ENCODE results near the gene SGCD. TPM values are rescaled to one million over a fixed set of nuclear protein-coding genes. Genes with fewer than 3 reads are reported as not detected.

SGCD gene
- total and polyA plus RNA-seq, 2 experiments from 2014 or later = 69.7 to 71.2 TPM

DNA sequence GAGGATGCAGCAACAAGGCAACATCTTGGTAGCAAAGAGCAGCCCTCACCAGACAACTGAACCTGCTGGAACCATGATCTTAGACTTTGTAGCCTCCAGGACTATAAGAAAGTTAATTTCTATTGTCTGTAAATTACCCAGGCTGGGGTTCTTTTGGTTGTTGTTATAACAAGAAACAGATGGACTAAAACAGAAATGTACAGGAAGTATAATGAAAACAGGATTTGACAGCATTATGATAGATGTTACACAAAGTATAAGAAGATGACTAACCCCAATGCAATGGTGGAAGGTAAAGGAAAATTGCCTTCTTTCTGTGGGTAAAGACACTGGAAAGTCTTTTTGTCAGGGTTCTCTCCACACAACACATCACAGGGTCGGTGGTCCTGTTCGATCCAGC, 204.2 kb downstream of the SGCD start:
- H3K4me3 ChIP-seq = no peak overlapping the region
- H3K27ac ChIP-seq = no peak overlapping the region
- TF ChIP-seq EZH2 (IDR thresholded peaks at IDR 0.05; ENCODE audit: insufficient read depth, poor library complexity, severe bottlenecking) (no peak), EZH2phosphoT487 (IDR thresholded peaks at IDR 0.05; ENCODE audit: insufficient read depth, low read depth) (no peak)
- no peak for DNase-seq
- H4K20me1 ChIP-seq (ENCODE audit: insufficient read depth) = no peaks in the 10 kb centered on the region
- 98 to 100% methylated on average over 2 of the region's 2 CpGs for WGBS, 2 experiments (ENCODE audit: low coverage in 1 of 2, low lambda C conversion rate in 2 of 2, missing lambda C conversion rate in 2 of 2)
- H3K9me2 ChIP-seq (ENCODE audit: insufficient read depth) = no peaks in the 10 kb centered on the region
- no peak overlapping the region for H2AFZ ChIP-seq
- peaks cover 21% of the 10 kb centered on the region for H3K4me1 ChIP-seq (ENCODE audit: insufficient read depth)
- H3K4me2 ChIP-seq (ENCODE audit: unreplicated experiment) = no peak overlapping the region
- H3K79me2 ChIP-seq (ENCODE audit: insufficient read depth) = no peaks in the 10 kb centered on the region; the same call in 1 of the 2 replicates
- no peaks in the 10 kb centered on the region for H3K36me3 ChIP-seq (ENCODE audit: low read depth)
- no peaks in the 10 kb centered on the region for H3K27me3 ChIP-seq (replicated peaks; ENCODE audit: insufficient read depth)
- H3F3A ChIP-seq (ENCODE audit: insufficient read depth) = peaks cover 14% of the 10 kb centered on the region
- H3K9me3 ChIP-seq (ENCODE audit: low read depth) = no peaks in the 10 kb centered on the region
- in situ Hi-C loops (cut with MboI) = no loop called here
- H3K9ac ChIP-seq = no peak overlapping the region

DNA sequence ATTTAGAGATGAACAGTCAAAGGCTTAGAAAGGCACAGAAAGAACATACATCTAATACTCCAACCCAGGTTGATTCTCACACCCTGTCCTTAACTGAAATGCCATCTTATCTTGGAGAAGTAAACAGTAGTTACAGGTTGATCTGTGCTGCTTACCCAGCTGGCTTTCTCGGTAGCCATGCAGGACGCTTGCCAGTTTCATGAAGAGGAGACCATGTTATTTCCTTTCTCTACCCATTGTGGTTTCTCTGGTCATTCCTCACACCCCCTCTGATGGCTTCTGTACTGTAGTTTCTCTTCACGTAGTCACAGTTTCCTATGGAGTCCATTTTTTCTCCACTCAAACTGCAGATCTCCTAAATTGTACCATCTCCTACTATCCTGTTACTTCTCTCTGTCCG, 206.0 kb downstream of the SGCD start:
- 93 to 94% methylated on average over 4 of the region's 4 CpGs for WGBS, 2 experiments (ENCODE audit: low coverage in 1 of 2, low lambda C conversion rate in 2 of 2, missing lambda C conversion rate in 2 of 2)
- Histone ChIP-seq H3K4me3 (no peak overlapping the region), H3K4me1 (ENCODE audit: insufficient read depth) (peaks cover 21% of the 10 kb centered on the region), H3K36me3 (ENCODE audit: low read depth) (no peaks in the 10 kb centered on the region), H2AFZ (no peak overlapping the region), H3K9ac (no peak overlapping the region), H3K79me2 (ENCODE audit: insufficient read depth) (no peaks in the 10 kb centered on the region; the same call in 1 of the 2 replicates), H3K4me2 (ENCODE audit: unreplicated experiment) (no peak overlapping the region), H3F3A (ENCODE audit: insufficient read depth) (peaks cover 14% of the 10 kb centered on the region), H3K9me2 (ENCODE audit: insufficient read depth) (no peaks in the 10 kb centered on the region), H4K20me1 (ENCODE audit: insufficient read depth) (no peaks in the 10 kb centered on the region), H3K27me3 (replicated peaks; ENCODE audit: insufficient read depth) (no peaks in the 10 kb centered on the region), H3K27ac (no peak overlapping the region), H3K9me3 (ENCODE audit: low read depth) (no peaks in the 10 kb centered on the region)
- in situ Hi-C loops (cut with MboI) = no loop called here
- no peak for DNase-seq
- TF ChIP-seq EZH2phosphoT487 (IDR thresholded peaks at IDR 0.05; ENCODE audit: insufficient read depth, low read depth) = no peak
- no peak for TF ChIP-seq EZH2 (IDR thresholded peaks at IDR 0.05; ENCODE audit: insufficient read depth, poor library complexity, severe bottlenecking)

DNA sequence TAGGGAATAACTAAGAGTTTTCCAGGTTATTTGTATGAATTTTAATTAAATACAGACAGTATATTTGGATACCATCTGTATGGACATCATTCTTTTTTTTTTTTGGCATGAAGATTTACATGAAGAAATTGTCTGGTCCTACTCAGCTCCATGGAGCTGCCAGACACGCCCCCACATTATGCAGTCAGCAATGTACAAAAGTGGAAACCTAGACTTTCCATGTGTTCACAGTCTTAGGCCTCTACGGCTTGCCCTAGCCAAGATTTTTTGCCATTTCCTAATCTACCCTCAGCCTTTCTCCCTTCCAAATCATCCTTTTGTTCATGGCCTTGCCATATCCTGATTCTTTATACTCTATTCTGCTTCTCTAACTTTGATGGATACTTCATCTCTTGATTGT, 207.1 kb downstream of the SGCD start:
- 16 to 17% methylated on average over 2 of the region's 2 CpGs for WGBS, 2 experiments (ENCODE audit: low coverage in 1 of 2, low lambda C conversion rate in 2 of 2, missing lambda C conversion rate in 2 of 2)
- H3F3A ChIP-seq (ENCODE audit: insufficient read depth) = peaks cover 14% of the 10 kb centered on the region
- in situ Hi-C loops (cut with MboI) = no loop called here
- H3K27ac ChIP-seq = peak overlapping the region; percentile 21; the same call in 1 of the 2 replicates
- H3K4me1 ChIP-seq (ENCODE audit: insufficient read depth) = peaks cover 21% of the 10 kb centered on the region
- peak; percentile 61 for DNase-seq
- no peaks in the 10 kb centered on the region for H3K9me2 ChIP-seq (ENCODE audit: insufficient read depth)
- no peak overlapping the region for H3K9ac ChIP-seq
- H3K36me3 ChIP-seq (ENCODE audit: low read depth) = no peaks in the 10 kb centered on the region
- no peak overlapping the region for H3K4me3 ChIP-seq
- no peaks in the 10 kb centered on the region for H3K27me3 ChIP-seq (replicated peaks; ENCODE audit: insufficient read depth)
- H2AFZ ChIP-seq = no peak overlapping the region
- H3K9me3 ChIP-seq (ENCODE audit: low read depth) = no peaks in the 10 kb centered on the region
- H4K20me1 ChIP-seq (ENCODE audit: insufficient read depth) = no peaks in the 10 kb centered on the region
- H3K79me2 ChIP-seq (ENCODE audit: insufficient read depth) = no peaks in the 10 kb centered on the region; the same call in 1 of the 2 replicates
- peak overlapping the region; percentile 8 for H3K4me2 ChIP-seq (ENCODE audit: unreplicated experiment)
- TF ChIP-seq EZH2 (IDR thresholded peaks at IDR 0.05; ENCODE audit: insufficient read depth, poor library complexity, severe bottlenecking) (no peak), EZH2phosphoT487 (IDR thresholded peaks at IDR 0.05; ENCODE audit: insufficient read depth, low read depth) (no peak)

DNA sequence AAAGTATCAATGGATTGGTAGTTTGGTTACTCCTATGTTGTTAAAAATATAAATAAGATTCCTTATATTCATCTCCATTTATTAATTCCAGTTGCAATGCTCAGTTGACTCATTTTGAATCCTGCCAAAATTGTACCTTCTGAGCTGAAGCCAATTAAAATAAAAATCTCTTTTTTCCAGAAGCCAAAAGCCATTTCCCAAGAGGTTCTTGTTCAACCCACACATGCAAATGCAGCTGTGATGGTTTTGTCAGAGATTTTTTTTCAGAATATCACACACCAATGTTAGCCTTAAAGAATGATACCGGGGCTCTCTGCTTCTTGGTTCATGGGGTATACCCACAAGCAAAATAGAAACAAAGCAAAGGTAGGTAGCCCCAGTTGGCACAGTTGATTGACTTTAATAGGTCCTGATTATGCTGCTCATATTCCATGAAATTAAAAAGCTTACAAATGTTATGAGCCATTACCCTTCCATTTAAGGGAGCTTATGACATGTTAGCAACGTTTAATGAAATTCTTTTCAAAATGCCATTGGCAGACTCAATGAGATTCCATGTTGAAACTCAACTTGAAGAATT, 208.0 kb downstream of the SGCD start:
- DNase-seq = peak; percentile 78
- H3K36me3 ChIP-seq (ENCODE audit: low read depth) = no peaks in the 10 kb centered on the region
- no peak overlapping the region for H2AFZ ChIP-seq
- H3K79me2 ChIP-seq (ENCODE audit: insufficient read depth) = no peaks in the 10 kb centered on the region; the same call in 1 of the 2 replicates
- H3K9me2 ChIP-seq (ENCODE audit: insufficient read depth) = no peaks in the 10 kb centered on the region
- H3K4me2 ChIP-seq (ENCODE audit: unreplicated experiment) = peak overlapping the region; percentile 8
- no peaks in the 10 kb centered on the region for H4K20me1 ChIP-seq (ENCODE audit: insufficient read depth)
- H3K27me3 ChIP-seq (replicated peaks; ENCODE audit: insufficient read depth) = no peaks in the 10 kb centered on the region
- peaks cover 21% of the 10 kb centered on the region for H3K4me1 ChIP-seq (ENCODE audit: insufficient read depth)
- no peak overlapping the region for H3K9ac ChIP-seq
- in situ Hi-C loops (cut with MboI) = no loop called here
- no peak overlapping the region for H3K4me3 ChIP-seq
- no peak for TF ChIP-seq EZH2phosphoT487 (IDR thresholded peaks at IDR 0.05; ENCODE audit: insufficient read depth, low read depth)
- no peak for TF ChIP-seq EZH2 (IDR thresholded peaks at IDR 0.05; ENCODE audit: insufficient read depth, poor library complexity, severe bottlenecking)
- H3F3A ChIP-seq (ENCODE audit: insufficient read depth) = peaks cover 11% of the 10 kb centered on the region
- peak overlapping the region; percentile 23; the same call in 1 of the 2 replicates for H3K27ac ChIP-seq
- WGBS, 2 experiments (ENCODE audit: low coverage in 1 of 2, low lambda C conversion rate in 2 of 2, missing lambda C conversion rate in 2 of 2) = 7 to 10% methylated on average over 2 of the region's 2 CpGs
- no peaks in the 10 kb centered on the region for H3K9me3 ChIP-seq (ENCODE audit: low read depth)

Measured in GM23248 (cell line).